SK-N-MC (cell line): ENCODE results near the gene MMP17.
"Not testable (repeated sequence)": the region's sequence is repeated elsewhere in the genome, so short reads cannot be mapped to it uniquely, and the experiment has no call there.

Experiments
- DNase-seq: peaks from one replicate; pipeline ENCODE4 v3.0.0-alpha.2; 2011; ENCODE audit warnings: low read depth, low spot score
- H3K27ac ChIP-seq: fragments of 200-600 bp; sonication (generic); 2 replicates; pipeline ENCODE4 v1.5.1; 2016; ENCODE audit warnings: mixed run types
- H3K36me3 ChIP-seq: fragments of 200-600 bp; sonication (generic); 2 replicates; pipeline ENCODE4 v1.6.1; 2017; ENCODE audit warnings: antibody characterized with exemption, low read length, mixed read lengths; ENCODE audit not compliant: insufficient read depth
- H3K4me3 ChIP-seq: fragments of 200-600 bp; sonication (generic); 2 replicates; pipeline ENCODE4 v1.5.1; 2016
- H3K9ac ChIP-seq: fragments of 200-600 bp; sonication (generic); 2 replicates; pipeline ENCODE4 v1.8.0; 2017; ENCODE audit warnings: mixed run types, mixed read lengths; ENCODE audit not compliant: insufficient read length
- H3K9me3 ChIP-seq: fragments of 200-600 bp; sonication (generic); 2 replicates; pipeline ENCODE4 v1.6.1; 2017; ENCODE audit warnings: low read depth, mild to moderate bottlenecking, antibody characterized with exemption, low read length, moderate library complexity, mixed read lengths
- EZH2 ChIP-seq: fragments of 200-600 bp; sonication (generic); IDR thresholded peaks from one replicate; pipeline ENCODE4 v1.6.1; 2017; ENCODE audit warnings: antibody characterized with exemption
- FOXP2 ChIP-seq: optimal IDR thresholded peaks from 2 replicates; pipeline ENCODE3; 2011; ENCODE audit warnings: mild to moderate bottlenecking, moderate library complexity; ENCODE audit not compliant: insufficient read depth; ENCODE audit errors: extremely low read length, control extremely low read depth
- POLR2AphosphoS5 ChIP-seq: IDR thresholded peaks from 2 replicates; pipeline ENCODE4 v1.6.1; 2012; ENCODE audit warnings: mild to moderate bottlenecking, low read depth, low read length, borderline replicate concordance

MMP17 gene

DNA sequence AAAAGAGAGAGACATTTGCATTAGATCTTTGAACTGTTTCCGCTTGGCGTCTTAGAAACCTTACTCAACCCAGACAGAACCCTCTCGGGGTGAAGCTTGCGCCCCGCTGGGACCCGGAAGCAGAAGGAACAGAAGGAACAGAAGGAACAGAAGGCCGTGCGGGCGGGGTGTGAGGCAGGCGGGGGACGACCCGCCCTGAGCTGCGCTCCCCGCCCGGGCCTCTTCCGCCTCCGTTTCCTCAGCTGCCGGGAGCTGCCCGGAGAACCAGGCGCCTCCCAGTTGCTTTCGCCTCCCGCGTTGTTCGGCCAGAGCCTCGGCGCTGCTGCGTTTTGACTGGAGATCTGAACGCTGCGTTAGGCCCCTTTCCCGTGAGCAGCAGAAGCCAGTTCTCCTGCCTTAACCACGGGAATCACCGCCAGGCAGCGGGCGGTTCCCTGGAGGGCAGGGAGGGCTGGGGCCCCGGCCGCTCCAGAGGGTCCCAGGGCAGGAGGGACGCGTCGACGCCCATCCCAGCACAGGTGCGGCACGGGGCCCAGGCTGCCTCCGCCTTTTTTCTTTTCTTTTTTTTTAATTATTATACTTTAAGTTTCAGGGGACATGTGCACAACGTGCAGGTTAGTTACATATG, 19.3 kb upstream of the MMP17 start:
- Histone ChIP-seq H3K9ac (no peak overlapping the region), H3K9me3 (no peaks in the 10 kb centered on the region; the same call in 1 of the 2 replicates), H3K4me3 (no peak overlapping the region), H3K27ac (no peak overlapping the region), H3K36me3 (no peaks in the 10 kb centered on the region)
- TF ChIP-seq EZH2 (no peak), POLR2AphosphoS5 (no peak), FOXP2 (no peak)
- DNase-seq, result no peak

DNA sequence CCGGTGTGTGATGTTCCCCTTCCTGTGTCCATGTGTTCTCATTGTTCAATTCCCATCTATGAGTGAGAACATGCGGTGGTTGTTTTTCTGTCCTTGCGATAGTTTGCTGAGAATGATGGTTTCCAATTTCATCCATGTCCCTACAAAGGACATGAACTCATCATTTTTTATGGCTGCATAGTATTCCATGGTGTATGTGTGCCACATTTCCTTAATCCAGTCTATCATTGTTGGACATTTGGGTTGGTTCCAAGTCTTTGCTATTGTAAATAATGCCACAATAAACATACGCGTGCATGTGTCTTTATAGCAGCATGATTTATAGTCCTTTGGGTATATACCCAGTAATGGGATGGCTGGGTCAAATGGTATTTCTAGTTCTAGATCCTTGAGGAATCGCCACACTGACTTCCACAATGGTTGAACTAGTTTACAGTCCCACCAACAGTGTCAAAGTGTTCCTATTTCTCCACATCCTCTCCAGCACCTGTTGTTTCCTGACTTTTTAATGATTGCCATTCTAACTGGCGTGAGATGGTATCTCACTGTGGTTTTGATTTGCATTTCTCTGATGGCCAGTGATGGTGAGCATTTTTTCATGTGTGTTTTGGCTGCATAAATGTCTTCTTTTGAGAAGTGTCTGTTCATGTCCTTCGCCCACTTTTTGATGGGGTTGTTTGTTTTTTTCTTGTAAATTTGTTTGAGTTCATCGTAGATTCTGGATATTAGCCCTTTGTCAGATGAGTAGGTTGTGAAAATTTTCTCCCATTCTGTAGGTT, 18.5 kb upstream of the MMP17 start:
- not testable (repeated sequence) for DNase-seq, H3K9ac ChIP-seq, H3K36me3 ChIP-seq, H3K9me3 ChIP-seq, H3K4me3 ChIP-seq, H3K27ac ChIP-seq

DNA sequence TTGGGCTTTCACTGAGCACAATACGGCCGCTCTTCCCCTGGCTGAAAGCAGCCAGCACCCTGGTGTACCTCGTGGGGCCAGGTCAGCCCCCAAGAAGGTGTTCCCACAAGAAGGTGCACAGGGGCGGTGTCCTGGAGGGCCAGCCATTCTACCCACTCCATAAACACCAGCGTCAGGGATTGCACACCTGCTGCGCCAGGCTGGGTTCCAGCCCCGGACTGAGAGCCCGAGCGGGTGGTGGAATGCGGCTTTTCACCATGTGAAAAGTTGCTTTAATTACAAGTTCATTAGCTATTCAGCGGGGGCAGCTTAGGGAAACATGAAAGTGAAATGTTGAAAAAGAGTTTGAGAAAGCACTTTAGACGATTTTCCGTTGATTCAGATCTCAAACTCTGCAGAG, 17.5 kb upstream of the MMP17 start:
- H3K9me3 ChIP-seq, result no peaks in the 10 kb centered on the region; the same call in 1 of the 2 replicates
- no peak overlapping the region for H3K4me3 ChIP-seq
- H3K9ac ChIP-seq, result no peak overlapping the region
- H3K36me3 ChIP-seq, result no peaks in the 10 kb centered on the region
- no peak for DNase-seq
- no peak overlapping the region for H3K27ac ChIP-seq
- TF ChIP-seq EZH2 (no peak), FOXP2 (no peak), POLR2AphosphoS5 (no peak)

DNA sequence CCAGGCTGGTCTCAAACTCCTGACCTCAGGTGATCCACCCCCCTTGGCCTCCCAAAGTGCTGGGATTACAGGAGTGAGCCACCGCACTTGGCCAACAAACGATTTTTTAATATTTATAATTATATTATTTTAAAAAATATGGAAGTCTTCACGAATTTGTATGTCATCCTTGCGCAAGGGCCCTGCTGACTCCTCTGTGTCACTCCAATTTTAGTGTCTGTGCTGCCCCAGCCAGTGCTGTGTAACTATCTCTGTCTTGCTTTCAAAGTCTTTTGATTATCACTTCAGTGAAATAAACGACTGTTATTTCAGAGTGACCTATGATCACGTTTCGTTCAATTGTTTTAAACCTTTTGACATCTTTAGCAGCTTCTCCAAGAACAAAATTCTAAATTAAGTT, 13.1 kb upstream of the MMP17 start:
- no peak overlapping the region for H3K4me3 ChIP-seq
- H3K27ac ChIP-seq, result no peak overlapping the region
- H3K36me3 ChIP-seq, result no peaks in the 10 kb centered on the region
- H3K9ac ChIP-seq, result no peak overlapping the region
- no peak for TF ChIP-seq POLR2AphosphoS5
- no peak for TF ChIP-seq EZH2
- no peak for TF ChIP-seq FOXP2
- no peak for DNase-seq
- no peaks in the 10 kb centered on the region; the same call in 1 of the 2 replicates for H3K9me3 ChIP-seq

DNA sequence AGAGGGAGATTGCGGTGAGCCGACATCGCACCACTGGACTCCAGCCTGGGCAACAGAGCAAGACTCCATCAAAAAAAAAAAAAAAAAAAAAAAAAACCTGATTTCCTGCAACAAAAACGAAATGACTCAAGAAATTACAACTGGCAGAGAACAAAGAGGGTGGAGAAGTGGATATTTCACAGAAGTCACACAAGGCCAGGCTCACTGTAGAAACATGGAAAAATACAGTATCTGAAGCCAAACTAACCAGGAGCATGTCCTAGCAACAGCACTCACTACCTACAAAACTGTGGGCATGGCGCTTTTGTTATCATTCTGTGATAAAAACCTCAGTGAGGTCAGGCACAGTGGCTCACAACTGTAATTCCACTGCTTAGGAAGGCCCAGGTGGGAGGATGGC, 11.7 kb upstream of the MMP17 start:
- no peak overlapping the region for H3K9ac ChIP-seq
- no peak overlapping the region for H3K27ac ChIP-seq
- no peaks in the 10 kb centered on the region for H3K36me3 ChIP-seq
- no peak overlapping the region for H3K4me3 ChIP-seq
- no peak for DNase-seq
- TF ChIP-seq EZH2 (no peak), POLR2AphosphoS5 (no peak), FOXP2 (no peak)
- no peaks in the 10 kb centered on the region; the same call in 1 of the 2 replicates for H3K9me3 ChIP-seq

DNA sequence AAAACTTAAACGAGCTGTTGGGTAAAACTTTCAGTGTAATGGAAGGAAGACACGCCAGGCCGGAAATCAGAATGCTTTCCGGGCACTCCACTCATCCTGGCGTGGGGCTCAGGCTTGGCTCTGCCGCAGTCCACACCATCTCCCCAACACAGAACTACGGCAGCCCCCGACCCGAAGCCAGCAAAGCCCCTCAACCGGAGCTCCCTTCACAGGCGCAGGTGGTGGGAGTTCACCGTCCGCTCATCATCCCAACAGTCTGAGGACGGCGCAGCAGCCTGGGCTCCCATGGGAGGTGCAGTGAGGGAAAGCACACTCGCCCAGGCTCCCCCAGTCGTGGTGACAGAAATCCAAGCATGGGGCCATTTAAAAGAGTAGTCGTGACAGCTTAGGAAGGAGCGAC, 11.0 kb upstream of the MMP17 start:
- Histone ChIP-seq H3K9me3 (no peaks in the 10 kb centered on the region; the same call in 1 of the 2 replicates), H3K36me3 (no peaks in the 10 kb centered on the region), H3K4me3 (no peak overlapping the region), H3K27ac (no peak overlapping the region), H3K9ac (no peak overlapping the region)
- no peak for DNase-seq
- TF ChIP-seq POLR2AphosphoS5 (no peak), EZH2 (no peak), FOXP2 (no peak)

DNA sequence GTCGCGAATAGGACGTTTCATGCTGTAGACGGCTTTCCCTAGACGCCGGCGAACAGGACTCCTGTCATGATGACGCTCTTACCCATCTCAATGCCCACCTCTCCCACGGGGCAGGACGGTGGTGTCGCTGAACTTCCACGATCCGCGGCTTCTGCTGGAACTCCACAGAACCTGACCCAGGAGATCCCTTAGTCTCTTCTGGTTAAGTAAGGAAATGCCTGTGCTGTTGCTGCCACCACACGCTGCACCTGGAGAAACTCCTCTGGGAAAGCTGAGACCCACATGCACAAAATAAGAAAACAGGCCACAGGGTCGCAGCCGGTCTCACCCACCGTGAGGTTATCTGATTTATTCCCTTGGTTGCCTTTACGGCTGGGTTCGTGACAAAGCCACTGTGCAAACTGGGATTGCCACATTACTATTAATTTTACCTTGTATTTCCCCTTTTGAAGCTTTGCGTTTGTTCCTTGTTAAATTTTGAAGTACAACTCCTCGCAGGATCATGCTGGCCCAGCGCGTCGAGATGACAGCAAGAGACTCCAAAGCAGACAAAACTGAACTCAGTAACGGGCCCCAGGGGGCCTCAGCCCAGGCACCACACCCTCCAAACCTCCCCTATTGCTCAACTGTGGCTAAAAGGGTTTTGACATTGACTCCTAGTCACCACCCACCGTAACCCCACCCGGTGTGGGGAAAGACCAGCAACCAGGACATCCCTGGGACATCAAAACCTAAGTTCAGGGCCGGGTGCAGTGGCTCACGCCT, 9.2 kb upstream of the MMP17 start:
- no peak overlapping the region for H3K9ac ChIP-seq
- no peaks in the 10 kb centered on the region for H3K9me3 ChIP-seq
- no peak overlapping the region for H3K4me3 ChIP-seq
- no peaks in the 10 kb centered on the region for H3K36me3 ChIP-seq
- no peak overlapping the region for H3K27ac ChIP-seq
- TF ChIP-seq EZH2, result no peak
- no peak for TF ChIP-seq POLR2AphosphoS5
- no peak for TF ChIP-seq FOXP2
- DNase-seq, result no peak

DNA sequence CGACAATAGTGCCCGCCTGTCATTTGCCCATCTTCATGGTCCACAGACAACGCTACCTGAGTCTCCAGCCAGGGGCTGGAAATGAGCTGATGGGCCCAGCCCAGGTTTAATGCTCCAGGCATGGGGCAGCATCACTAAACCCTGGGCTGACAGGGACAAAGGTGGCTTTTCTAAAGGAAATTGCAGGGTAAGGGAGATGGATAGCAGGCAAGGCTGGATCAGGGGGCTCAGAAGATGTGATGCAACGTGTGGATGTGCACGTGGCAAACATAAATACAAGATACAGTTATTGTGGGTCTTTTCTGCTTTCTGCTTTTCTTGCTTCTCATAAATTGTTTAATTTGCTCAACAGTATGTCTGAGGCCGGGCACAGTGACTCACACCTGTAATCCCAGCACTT, 3.7 kb upstream of the MMP17 start:
- Histone ChIP-seq H3K9me3 (no peaks in the 10 kb centered on the region), H3K36me3 (no peaks in the 10 kb centered on the region), H3K27ac (no peak overlapping the region), H3K4me3 (no peak overlapping the region), H3K9ac (no peak overlapping the region)
- TF ChIP-seq FOXP2 (no peak), EZH2 (no peak), POLR2AphosphoS5 (no peak)
- DNase-seq, result no peak
